Measurements from ENCODE around the gene ZNF606.

The ZNF606 gene

GRCh38 chr19:57934820-57935665 lies 67.6 kb downstream of the ZNF606 start, which contains the start of gene ZNF418:
ZNF418 (minus strand) TSS chr19:57935402; CDS start chr19:57933822, 1,580 bp downstream.
- peaks cover 63 to 84% of the 10 kb centered on the region in 2 donors for H3K36me3 Mint-ChIP-seq
- no peaks in the 10 kb centered on the region for H3K27me3 Mint-ChIP-seq
- H3K27ac Mint-ChIP-seq: peak within 1 kb of the TSS; percentile 98
- DNase-seq: peak; percentile 67
- ATAC-seq (replicated peaks): peak; percentile 100
- H3K4me1 Mint-ChIP-seq: peaks cover 15 to 27% of the 10 kb centered on the region in 2 donors
- H3K9me3 Mint-ChIP-seq: peaks cover 12 to 14% of the 10 kb centered on the region in 2 donors
- peak within 1 kb of the TSS; percentile 94 to 97 for H3K4me3 Mint-ChIP-seq

- Mint-ChIP-seq H3K36me3 (peaks cover 75 to 84% of the 10 kb centered on the region in 2 donors), H3K4me3 (no peak overlapping the region), H3K27me3 (no peaks in the 10 kb centered on the region), H3K9me3 (peaks cover 29 to 34% of the 10 kb centered on the region in 2 donors), H3K4me1 (peaks cover 0 to 5% of the 10 kb centered on the region in 2 donors), H3K27ac (no peak overlapping the region)
- DNase-seq (no peak), ATAC-seq (replicated peaks) (no peak)
Observed at GRCh38 chr19:57927587-57927986, 75.0 kb downstream of the ZNF606 start.

Data from stimulated activated naive B cell treated with anti-CD40 and anti-IgM and Interleukin-4, amounts not matched to agents 10 μg/mL and 1 μg/mL and 100 μg/mL, for 72 hours (primary cell).